Hepatocyte (in vitro differentiated cells): ENCODE results near the gene PLEKHA7.

Experiments used
- EZH2 ChIP-seq: fragments of 200-600 bp; sonication (generic); IDR thresholded peaks from 2 replicates; pipeline ENCODE4 v1.6.1; 2016; ENCODE audit warnings: antibody characterized with exemption, mild to moderate bottlenecking, borderline replicate concordance
- EZH2phosphoT487 ChIP-seq: fragments of 200-600 bp; sonication (generic); IDR thresholded peaks from one replicate; pipeline ENCODE4 v1.6.1; 2018; ENCODE audit warnings: antibody characterized with exemption, mild to moderate bottlenecking, low read depth, moderate library complexity; ENCODE audit not compliant: unreplicated experiment, severe bottlenecking
- TF ChIP-seq, protein P1 (sequence below): fragments of 200-600 bp; sonication (generic); IDR thresholded peaks from 2 replicates; pipeline ENCODE4 v1.5.1; 2016; ENCODE audit warnings: antibody characterized with exemption, mild to moderate bottlenecking; ENCODE audit not compliant: poor library complexity

DNA sequence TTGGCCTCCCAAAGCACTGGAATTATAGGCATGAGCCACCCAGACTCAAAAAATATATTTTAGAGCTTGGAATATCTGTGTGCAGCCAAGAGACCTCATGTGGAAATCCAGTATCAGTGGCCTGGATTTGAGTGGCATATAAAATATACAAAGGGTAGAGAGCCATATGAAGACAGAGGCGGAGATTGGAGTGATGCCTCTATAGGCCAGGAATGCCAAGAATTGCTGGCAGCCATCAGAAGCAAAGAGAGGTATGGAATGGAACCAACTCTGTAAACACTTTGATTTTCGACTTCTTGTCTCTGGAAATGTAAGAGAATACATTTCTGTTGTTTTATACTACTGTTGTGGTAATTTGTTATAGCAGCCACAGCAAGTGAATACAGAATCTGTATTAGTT lies 123.0 kb downstream of the PLEKHA7 start:
- TF ChIP-seq, protein P1, sequence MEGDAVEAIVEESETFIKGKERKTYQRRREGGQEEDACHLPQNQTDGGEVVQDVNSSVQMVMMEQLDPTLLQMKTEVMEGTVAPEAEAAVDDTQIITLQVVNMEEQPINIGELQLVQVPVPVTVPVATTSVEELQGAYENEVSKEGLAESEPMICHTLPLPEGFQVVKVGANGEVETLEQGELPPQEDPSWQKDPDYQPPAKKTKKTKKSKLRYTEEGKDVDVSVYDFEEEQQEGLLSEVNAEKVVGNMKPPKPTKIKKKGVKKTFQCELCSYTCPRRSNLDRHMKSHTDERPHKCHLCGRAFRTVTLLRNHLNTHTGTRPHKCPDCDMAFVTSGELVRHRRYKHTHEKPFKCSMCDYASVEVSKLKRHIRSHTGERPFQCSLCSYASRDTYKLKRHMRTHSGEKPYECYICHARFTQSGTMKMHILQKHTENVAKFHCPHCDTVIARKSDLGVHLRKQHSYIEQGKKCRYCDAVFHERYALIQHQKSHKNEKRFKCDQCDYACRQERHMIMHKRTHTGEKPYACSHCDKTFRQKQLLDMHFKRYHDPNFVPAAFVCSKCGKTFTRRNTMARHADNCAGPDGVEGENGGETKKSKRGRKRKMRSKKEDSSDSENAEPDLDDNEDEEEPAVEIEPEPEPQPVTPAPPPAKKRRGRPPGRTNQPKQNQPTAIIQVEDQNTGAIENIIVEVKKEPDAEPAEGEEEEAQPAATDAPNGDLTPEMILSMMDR: no peak
- TF ChIP-seq EZH2 (no peak), EZH2phosphoT487 (no peak)
